GM18519 (cell line): ENCODE data around the gene OR11L1.

Source experiments
- ATAC-seq: cut with Tn5 transposase; IDR thresholded peaks from one replicate; pipeline ENCODE4 v1.9.1; 2021; ENCODE audit warnings: mild to moderate bottlenecking, moderate library complexity; ENCODE audit not compliant: unreplicated experiment, low FRiP score

OR11L1 gene

DNA sequence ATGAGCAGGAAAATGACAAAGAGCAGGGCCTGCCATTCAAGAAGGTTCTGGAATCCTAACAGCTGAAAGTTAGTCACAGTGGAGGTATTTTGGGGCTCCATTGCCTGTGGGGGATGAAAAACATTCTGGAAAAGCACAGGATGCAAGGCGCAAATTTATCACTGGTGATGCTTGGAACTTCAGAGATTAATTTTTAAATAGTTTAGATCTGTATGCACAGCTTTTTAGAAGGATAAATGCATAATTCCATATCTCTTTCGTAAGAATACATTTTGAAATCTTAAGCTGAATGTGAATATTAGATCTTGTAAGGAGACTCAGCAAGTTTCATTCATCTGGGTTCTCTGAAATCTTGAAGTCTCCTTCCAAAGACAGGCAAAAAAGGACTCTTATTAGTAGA lies at the start of gene OR11L1:
Gene OR11L1 (minus strand): TSS at position 101 of the 400 bp plus-strand sequence. CDS start 0 bp downstream, at position 101.
- no peak for ATAC-seq

GRCh38 chr1:247884797-247885413 lies 43.2 kb upstream of the OR11L1 start:
- no peak for ATAC-seq

DNA sequence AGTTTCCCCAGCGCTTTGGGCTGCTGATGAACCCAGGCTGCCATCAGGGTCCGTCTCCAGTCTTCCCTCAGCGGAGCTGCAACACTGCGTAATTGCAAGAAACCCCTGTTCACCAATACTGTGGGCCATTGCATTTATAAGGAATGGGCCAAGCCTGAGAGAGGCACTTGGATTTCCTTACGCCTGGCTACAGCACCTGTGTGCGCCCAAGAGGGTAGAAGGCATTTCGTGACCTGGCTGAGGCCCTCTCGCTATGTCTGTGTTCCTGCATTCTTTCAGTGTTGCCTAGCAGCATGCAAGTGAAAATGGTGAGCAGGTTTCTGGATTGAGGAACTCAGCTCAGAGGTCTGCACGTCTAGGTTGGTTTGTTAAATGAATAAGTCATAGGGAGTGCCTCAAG lies 41.6 kb upstream of the OR11L1 start:
- ATAC-seq: no peak

DNA sequence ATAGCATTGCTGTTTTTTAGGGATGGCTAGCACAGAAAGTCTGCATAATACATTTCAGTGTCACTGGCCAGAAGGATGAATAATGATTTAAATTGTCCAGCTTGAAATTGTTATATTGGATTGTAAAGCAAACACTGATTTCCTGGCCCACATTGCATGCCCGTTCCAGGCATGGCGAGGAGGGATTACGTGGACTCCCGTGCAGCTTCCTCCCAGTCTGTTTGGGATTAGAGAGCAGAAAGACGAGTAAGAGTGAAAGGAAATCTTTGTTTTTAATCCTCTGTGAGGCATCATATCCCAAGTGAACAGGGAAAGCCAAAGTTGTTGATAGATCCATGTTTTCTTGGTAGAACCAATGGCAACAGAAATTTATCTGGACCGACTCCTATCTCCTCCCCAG lies 23.7 kb upstream of the OR11L1 start:
- ATAC-seq: no peak

DNA sequence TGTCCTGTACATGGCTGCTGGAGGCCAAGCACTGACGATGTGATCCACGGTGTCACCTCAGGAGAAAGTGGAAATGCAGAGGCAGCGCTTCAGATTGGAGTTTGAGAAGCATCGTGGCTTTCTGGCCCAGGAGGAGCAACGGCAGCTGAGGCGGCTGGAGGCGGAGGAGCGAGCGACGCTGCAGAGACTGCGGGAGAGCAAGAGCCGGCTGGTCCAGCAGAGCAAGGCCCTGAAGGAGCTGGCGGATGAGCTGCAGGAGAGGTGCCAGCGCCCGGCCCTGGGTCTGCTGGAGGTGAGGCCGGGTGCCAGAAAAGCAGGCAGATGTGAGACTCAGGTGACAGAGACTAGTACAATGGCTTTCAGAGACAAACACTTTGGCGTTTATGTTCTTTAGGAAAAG lies 22.9 kb upstream of the OR11L1 start:
- ATAC-seq: no peak

- no peak for ATAC-seq
These were observed 21.1 kb upstream of the OR11L1 start for GRCh38 chr1:247862756-247863155.

- ATAC-seq: no peak
These were observed 16.4 kb upstream of the OR11L1 start for GRCh38 chr1:247857985-247858619.

GRCh38 chr1:247857069-247857984 lies 15.6 kb upstream of the OR11L1 start, which contains the start of gene TRIM58:
Gene TRIM58 (plus strand): TSS chr1:247857187. CDS start chr1:247857247, 60 bp downstream.
- peak; percentile 58 for ATAC-seq

GRCh38 chr1:247855911-247856310 lies 14.2 kb upstream of the OR11L1 start:
- ATAC-seq: no peak

DNA sequence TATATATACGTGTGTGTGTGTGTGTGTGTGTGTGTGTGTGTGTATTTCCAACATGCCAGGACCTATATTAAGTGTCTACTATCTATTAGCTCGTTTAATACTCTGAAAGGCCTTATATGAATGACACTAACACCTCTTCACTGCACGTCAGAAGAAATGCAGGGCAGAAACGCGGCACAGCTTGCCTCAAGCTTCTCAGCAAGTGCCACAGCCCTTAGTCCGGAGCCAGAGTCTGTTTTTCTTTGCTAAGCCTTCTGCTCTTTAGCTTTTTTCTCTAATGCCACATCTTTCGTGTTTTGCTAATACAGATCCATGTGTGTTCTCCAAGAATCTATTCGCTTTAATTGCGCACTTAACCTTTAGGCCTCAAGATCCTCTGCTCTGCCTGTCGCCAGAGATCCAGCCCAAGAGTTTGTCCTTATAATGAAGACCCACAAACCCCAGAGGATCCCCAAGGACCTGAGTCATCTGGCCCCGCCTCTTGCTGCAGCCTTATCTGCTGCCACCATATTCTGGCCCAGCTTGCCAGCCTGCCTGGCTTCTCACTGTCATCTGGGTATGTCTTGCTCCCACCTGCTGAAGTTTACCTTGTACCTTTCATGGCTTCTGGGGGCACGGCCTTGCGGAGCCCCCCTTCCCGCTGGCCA lies 13.3 kb upstream of the OR11L1 start:
- ATAC-seq: no peak

DNA sequence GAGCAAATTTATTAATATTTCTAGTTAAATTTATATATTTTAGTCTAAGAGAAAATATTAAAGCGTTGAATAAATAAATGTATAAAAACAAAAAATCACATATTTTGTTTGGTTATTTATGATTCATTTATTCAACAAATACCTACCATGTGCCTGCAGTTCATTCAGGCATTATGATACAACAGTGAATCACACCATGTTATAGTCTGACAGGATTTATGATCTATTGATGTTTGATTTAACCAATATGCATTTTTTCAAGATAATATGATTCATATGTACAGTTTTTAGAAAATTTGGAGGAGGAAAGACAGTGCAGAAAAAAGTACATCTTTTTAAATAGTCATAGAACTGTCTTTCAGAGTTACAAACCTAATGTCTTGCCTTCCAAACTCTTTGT lies 7.9 kb upstream of the OR11L1 start:
- ATAC-seq: no peak

DNA sequence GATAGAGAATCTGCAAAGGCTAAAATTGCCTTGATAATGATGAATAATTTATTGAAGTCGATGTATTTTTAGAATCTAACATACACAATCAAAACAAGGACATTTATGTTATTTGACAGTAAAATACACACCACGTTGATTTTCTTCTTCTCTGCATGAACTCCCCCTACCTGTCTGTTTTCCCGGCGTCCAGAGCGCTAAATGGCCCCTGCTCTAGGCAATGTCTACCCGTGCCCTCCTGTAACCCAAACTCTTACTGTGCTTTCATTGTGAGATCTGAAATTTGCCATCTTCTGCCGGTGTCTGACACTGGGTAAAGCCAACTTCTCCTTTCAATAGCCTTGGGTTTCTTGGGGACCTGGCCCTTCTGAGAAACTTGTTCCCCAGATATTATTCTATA lies 6.7 kb upstream of the OR11L1 start:
- ATAC-seq: no peak

- ATAC-seq: no peak
These were observed 4.0 kb upstream of the OR11L1 start for GRCh38 chr1:247845693-247846017.

GRCh38 chr1:247845011-247845692 lies 3.5 kb upstream of the OR11L1 start:
- no peak for ATAC-seq

GRCh38 chr1:247843411-247843810 lies 1.7 kb upstream of the OR11L1 start:
- no peak for ATAC-seq

DNA sequence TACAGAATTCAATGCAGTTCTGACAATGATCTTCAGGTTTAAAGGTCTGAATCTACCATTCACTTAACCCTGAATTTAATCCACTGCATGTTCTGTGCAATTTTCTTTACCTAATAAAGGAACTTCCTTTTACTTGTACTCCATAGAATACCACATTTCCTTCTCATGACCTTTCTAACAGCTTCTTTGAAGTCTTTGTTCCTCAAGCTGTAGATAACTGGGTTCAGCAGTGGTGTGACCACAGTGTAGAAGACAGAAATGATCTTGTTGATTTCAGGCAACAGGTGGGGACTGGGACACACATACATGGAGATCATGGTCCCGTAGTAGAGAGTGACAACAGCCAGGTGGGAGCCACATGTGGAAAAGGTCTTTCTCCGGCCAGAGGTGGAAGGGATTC lies 878 bp downstream of the OR11L1 start:
- no peak for ATAC-seq

- ATAC-seq: no peak
These were observed 8.1 kb downstream of the OR11L1 start for GRCh38 chr1:247833601-247834000.

DNA sequence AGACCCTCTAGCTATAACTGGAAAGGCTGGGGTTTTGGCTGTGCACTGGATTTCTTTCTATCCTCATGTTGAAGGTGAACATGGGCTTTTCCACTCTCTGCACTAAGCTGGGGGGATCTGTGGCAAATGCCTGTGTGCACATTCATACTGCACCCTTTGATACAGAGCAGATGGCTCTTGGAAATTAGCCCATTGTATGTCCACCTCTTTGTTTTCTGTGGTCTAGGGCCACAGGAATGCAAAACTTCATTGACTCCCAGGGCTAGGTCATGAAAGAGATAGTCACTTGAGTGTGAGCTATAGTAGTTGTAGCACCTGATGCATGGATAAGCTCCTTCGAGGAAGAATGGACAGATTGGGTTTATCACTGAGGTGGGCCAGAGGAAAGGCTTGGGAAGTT lies 12.0 kb downstream of the OR11L1 start:
- ATAC-seq: no peak

- ATAC-seq: no peak
These were observed 16.3 kb downstream of the OR11L1 start for GRCh38 chr1:247825362-247825761.

- no peak for ATAC-seq
These were observed 17.7 kb downstream of the OR11L1 start, which contains the start of gene OR14A16 for GRCh38 chr1:247824023-247824422. Gene OR14A16 (minus strand): TSS chr1:247824119. CDS start chr1:247815729, 8,390 bp downstream.
